OCI-LY7 (cell line): ENCODE measurements around the gene NCK2. TPM values are rescaled to one million over a fixed set of nuclear protein-coding genes. Genes with fewer than 3 reads are reported as not detected.

Source experiments
- BruUV-seq: library from RNA; stranded (reverse); fragments of 400-500 nt; replicated peaks from 2 replicates; lab custom pipeline; 2021; lab: Mats Ljungman, UMichigan
- CTCF ChIA-PET: fragments of 300-600 bp; sonication (Branson Sonifier 250); formaldehyde crosslinking; loops from one replicate; lab custom pipeline; 2022; ENCODE audit warnings: antibody characterized with exemption; ENCODE audit not compliant: unreplicated experiment; lab: Charles Lee
- POLR2A ChIA-PET: fragments of 300-600 bp; sonication (Branson Sonifier 250); formaldehyde crosslinking; loops from one replicate; lab custom pipeline; 2022; ENCODE audit warnings: antibody characterized with exemption; lab: Charles Lee
- DNase-seq: peaks from one replicate; pipeline ENCODE4 v3.0.0-alpha.2; 2015; ENCODE audit warnings: low spot score
- H2AFZ ChIP-seq: fragments of 200-600 bp; sonication (generic), shearing (Covaris generic); 2 replicates; pipeline ENCODE4 v1.6.1; 2014; ENCODE audit warnings: mild to moderate bottlenecking, antibody characterized with exemption, low read length, moderate library complexity
- H3K27ac ChIP-seq: fragments of 200-600 bp; sonication (generic); 2 replicates; pipeline ENCODE4 v1.5.1; 2014; ENCODE audit warnings: mixed run types, low read depth, mild to moderate bottlenecking, moderate library complexity, low read length, inconsistent platforms; ENCODE audit not compliant: poor library complexity, severe bottlenecking
- H3K36me3 ChIP-seq: fragments of 200-600 bp; sonication (generic); 2 replicates; pipeline ENCODE4 v1.6.1; 2014; ENCODE audit warnings: mild to moderate bottlenecking, antibody characterized with exemption, low read length, moderate library complexity, mixed read lengths; ENCODE audit not compliant: insufficient read depth
- H3K4me1 ChIP-seq: fragments of 200-600 bp; sonication (generic); 2 replicates; pipeline ENCODE4 v1.5.1; 2014; ENCODE audit warnings: mild to moderate bottlenecking, low read length; ENCODE audit not compliant: insufficient read depth, poor library complexity, severe bottlenecking
- H3K4me2 ChIP-seq: fragments of 200-600 bp; sonication (generic); 2 replicates; pipeline ENCODE4 v1.6.1; 2014; ENCODE audit warnings: mild to moderate bottlenecking, low read length
- H3K4me3 ChIP-seq: fragments of 200-600 bp; sonication (generic); 2 replicates; pipeline ENCODE4 v1.5.1; 2014; ENCODE audit warnings: mild to moderate bottlenecking, low read depth, low read length; ENCODE audit not compliant: poor library complexity, severe bottlenecking
- H3K79me2 ChIP-seq: fragments of 200-600 bp; sonication (generic); 2 replicates; pipeline ENCODE4 v1.6.1; 2016; ENCODE audit warnings: low read depth, mild to moderate bottlenecking, low read length, moderate library complexity, mixed read lengths; ENCODE audit not compliant: insufficient read depth
- H3K9me2 ChIP-seq: fragments of 200-600 bp; sonication (generic); 2 replicates; pipeline ENCODE4 v1.6.1; 2016; ENCODE audit warnings: mild to moderate bottlenecking, low read length, mixed read lengths; ENCODE audit not compliant: insufficient read depth
- H3K9me3 ChIP-seq: fragments of 200-600 bp; sonication (generic); 2 replicates; pipeline ENCODE4 v1.6.1; 2014; ENCODE audit warnings: mild to moderate bottlenecking, mixed run types, low read length, mixed read lengths
- H4K20me1 ChIP-seq: fragments of 200-600 bp; sonication (generic); 2 replicates; pipeline ENCODE4 v1.6.1; 2014; ENCODE audit warnings: mild to moderate bottlenecking, antibody characterized with exemption, low read length, moderate library complexity, mixed read lengths; ENCODE audit not compliant: insufficient read depth
- EZH2phosphoT487 ChIP-seq: fragments of 200-600 bp; sonication (generic); IDR thresholded peaks from 2 replicates; pipeline ENCODE4 v1.6.1; 2018; ENCODE audit warnings: low read depth, borderline replicate concordance, mild to moderate bottlenecking, mixed run types, antibody characterized with exemption, low read length, moderate library complexity, mixed read lengths
- intact Hi-C: fragments of 100-400 bp; cut with micrococcal nuclease; formaldehyde crosslinking; loops from one replicate; pipeline ENCODE4 v1.10.0; 2022; ENCODE audit not compliant: unreplicated experiment
- total RNA-seq, 2 experiments: library from RNA; depleted of rRNA in 1 of 2; stranded (reverse); fragments of >200 nt in 1 of 2; shearing (Covaris generic) in 1 of 2; gene quantifications; 2 replicates each; pipeline ENCODE4 v1.2.3, GENCODE V29; 2014 to 2022
- TF ChIP-seq, protein P1 (sequence below): fragments of 200-600 bp; sonication (generic); conservative IDR thresholded peaks from 2 replicates; pipeline ENCODE4 v1.5.1; 2014; ENCODE audit warnings: mild to moderate bottlenecking, antibody characterized with exemption, low read length, moderate library complexity, mixed read lengths

NCK2 gene
- total RNA-seq, 2 experiments from 2014 or later, result 23.4 to 34.2 TPM

DNA sequence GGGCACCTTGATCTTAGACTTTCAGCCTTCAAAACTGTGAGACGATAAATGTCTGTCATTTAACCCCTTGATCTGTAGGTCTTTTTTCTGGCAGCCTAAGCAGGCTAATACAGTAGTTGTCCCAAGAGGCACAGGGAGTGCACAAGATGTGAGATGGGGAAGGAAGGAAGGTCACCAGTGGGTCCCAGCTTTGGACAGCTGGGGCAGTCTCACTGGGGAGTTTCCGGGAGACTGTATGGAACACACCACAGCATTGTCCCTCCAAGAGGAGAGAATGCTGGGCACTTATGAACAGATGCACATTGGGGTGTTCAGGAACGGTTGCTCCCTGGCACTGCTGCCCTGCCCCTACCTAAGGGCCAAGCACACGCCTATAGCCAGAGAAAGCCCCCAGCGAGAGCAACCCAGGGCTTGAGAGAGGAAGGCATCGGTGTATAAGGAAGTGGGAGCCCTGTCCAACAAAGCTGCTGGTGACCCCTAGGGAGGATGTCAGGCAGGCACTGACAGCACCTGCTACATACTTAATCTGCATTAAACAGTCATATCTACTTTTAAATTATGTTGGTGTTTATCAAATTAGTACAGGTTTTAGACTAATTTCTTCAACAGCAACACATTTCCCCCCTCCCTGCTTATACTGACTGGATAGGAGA, 11.6 kb upstream of the NCK2 start:
- no peaks in the 10 kb centered on the region for H3K9me2 ChIP-seq
- TF ChIP-seq EZH2phosphoT487, result no peak
- TF ChIP-seq, protein P1, sequence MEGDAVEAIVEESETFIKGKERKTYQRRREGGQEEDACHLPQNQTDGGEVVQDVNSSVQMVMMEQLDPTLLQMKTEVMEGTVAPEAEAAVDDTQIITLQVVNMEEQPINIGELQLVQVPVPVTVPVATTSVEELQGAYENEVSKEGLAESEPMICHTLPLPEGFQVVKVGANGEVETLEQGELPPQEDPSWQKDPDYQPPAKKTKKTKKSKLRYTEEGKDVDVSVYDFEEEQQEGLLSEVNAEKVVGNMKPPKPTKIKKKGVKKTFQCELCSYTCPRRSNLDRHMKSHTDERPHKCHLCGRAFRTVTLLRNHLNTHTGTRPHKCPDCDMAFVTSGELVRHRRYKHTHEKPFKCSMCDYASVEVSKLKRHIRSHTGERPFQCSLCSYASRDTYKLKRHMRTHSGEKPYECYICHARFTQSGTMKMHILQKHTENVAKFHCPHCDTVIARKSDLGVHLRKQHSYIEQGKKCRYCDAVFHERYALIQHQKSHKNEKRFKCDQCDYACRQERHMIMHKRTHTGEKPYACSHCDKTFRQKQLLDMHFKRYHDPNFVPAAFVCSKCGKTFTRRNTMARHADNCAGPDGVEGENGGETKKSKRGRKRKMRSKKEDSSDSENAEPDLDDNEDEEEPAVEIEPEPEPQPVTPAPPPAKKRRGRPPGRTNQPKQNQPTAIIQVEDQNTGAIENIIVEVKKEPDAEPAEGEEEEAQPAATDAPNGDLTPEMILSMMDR, result 0 out of 2 replicates have a peak, but pooled peaks have one; percentile 27
- H3K4me3 ChIP-seq, result peak overlapping the region; percentile 7
- POLR2A ChIA-PET, result interaction anchor here (1.8 kb wide), 1 partner anchor 10 kb away, joined by 5 read pairs; no protein-coding TSS in a partner anchor
- DNase-seq, result peak; percentile 72
- intact Hi-C loops, result no loop called here
- BruUV-seq, result no TSS peak
- no peaks in the 10 kb centered on the region for H3K79me2 ChIP-seq
- H4K20me1 ChIP-seq, result no peaks in the 10 kb centered on the region
- H3K4me1 ChIP-seq, result peaks cover 63% of the 10 kb centered on the region
- H3K27ac ChIP-seq, result no peak overlapping the region
- CTCF ChIA-PET, result interaction anchor here (1.0 kb wide), 1 partner anchor 17 kb away, joined by 4 read pairs; no protein-coding TSS in a partner anchor
- peak overlapping the region; percentile 33 for H3K4me2 ChIP-seq
- H3K9me3 ChIP-seq, result peaks cover 18% of the 10 kb centered on the region; the same call in 1 of the 2 replicates
- peak overlapping the region; percentile 72; the same call in 1 of the 2 replicates for H2AFZ ChIP-seq
- peaks cover 4% of the 10 kb centered on the region; the same call in 1 of the 2 replicates for H3K36me3 ChIP-seq

DNA sequence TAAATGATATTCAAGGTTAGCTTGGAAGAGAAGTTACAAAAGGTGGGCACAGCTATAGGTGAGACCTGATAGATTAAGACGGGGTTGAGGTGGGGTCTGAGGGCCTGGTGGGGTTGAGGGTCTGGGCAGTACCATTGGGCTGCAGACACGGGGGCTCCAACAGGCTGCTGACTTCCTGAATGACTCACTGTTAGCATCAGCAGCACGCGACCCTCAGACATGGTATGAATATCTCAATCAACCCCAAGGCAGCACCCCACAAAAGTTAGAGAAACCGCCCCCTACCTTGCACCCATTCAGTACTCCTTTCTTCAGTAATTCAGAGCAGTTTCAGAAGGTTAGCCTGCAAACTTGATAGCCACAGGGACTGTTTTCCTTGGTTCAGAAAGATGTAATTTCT, 10.8 kb upstream of the NCK2 start:
- TF ChIP-seq EZH2phosphoT487, result no peak
- TF ChIP-seq, protein P1, result no peak
- ChIA-PET CTCF (interaction anchor here (1.0 kb wide), 1 partner anchor 18 kb away, joined by 4 read pairs; no protein-coding TSS in a partner anchor), POLR2A (interaction anchor here (0.5 to 1.8 kb wide), 5 partner anchors 8 to 65 kb away, joined by 3 to 7 read pairs (median 3); partner anchors contain the start of gene NCK2)
- Histone ChIP-seq H3K9me2 (no peaks in the 10 kb centered on the region), H3K79me2 (no peaks in the 10 kb centered on the region), H3K27ac (no peak overlapping the region), H3K4me2 (peak overlapping the region; percentile 33), H3K4me3 (no peak overlapping the region), H3K36me3 (peaks cover 4% of the 10 kb centered on the region; the same call in 1 of the 2 replicates), H3K9me3 (peaks cover 14% of the 10 kb centered on the region; the same call in 1 of the 2 replicates), H2AFZ (peak overlapping the region; percentile 72; the same call in 1 of the 2 replicates), H4K20me1 (no peaks in the 10 kb centered on the region), H3K4me1 (peaks cover 71% of the 10 kb centered on the region)
- intact Hi-C loops, result no loop called here
- no peak for DNase-seq
- no TSS peak for BruUV-seq
